OCI-LY1 (cell line): Measurements from ENCODE around the gene PDXP.
A peak's percentile ranks its signal among the peaks of the same experiment; 100 is the strongest.

Experiments used
- H2AFZ ChIP-seq: fragments of 200-600 bp; sonication (generic), shearing (Covaris generic); 2 replicates; pipeline ENCODE4 v1.6.0; 2014; ENCODE audit warnings: antibody characterized with exemption, mild to moderate bottlenecking, low read length
- H3F3A ChIP-seq: fragments of 200-600 bp; sonication (generic), shearing (Covaris generic); 2 replicates; pipeline ENCODE4 v1.6.0; 2014; ENCODE audit warnings: mild to moderate bottlenecking, antibody characterized with exemption, low read length, moderate library complexity; ENCODE audit not compliant: insufficient read depth
- H3K27ac ChIP-seq: fragments of 200-600 bp; sonication (generic); 2 replicates; pipeline ENCODE4 v1.5.1; 2014; ENCODE audit warnings: low read length, mixed run types, mild to moderate bottlenecking, low read depth; ENCODE audit not compliant: poor library complexity, severe bottlenecking
- H3K27me3 ChIP-seq: fragments of 200-600 bp; sonication (generic); 2 replicates; pipeline ENCODE4 v1.6.0; 2014; ENCODE audit warnings: antibody characterized with exemption, mild to moderate bottlenecking, low read length, moderate library complexity; ENCODE audit not compliant: insufficient read depth
- H3K36me3 ChIP-seq: fragments of 200-600 bp; sonication (generic); 2 replicates; pipeline ENCODE4 v1.6.1; 2014; ENCODE audit warnings: mild to moderate bottlenecking, antibody characterized with exemption, low read length, moderate library complexity, mixed read lengths; ENCODE audit not compliant: insufficient read depth
- H3K4me1 ChIP-seq: fragments of 200-600 bp; sonication (generic); 2 replicates; pipeline ENCODE4 v1.5.1; 2014; ENCODE audit warnings: mild to moderate bottlenecking, low read length, moderate library complexity; ENCODE audit not compliant: insufficient read depth, severe bottlenecking
- H3K4me2 ChIP-seq: fragments of 200-600 bp; sonication (generic), shearing (Covaris generic); 2 replicates; pipeline ENCODE4 v1.6.1; 2014; ENCODE audit warnings: low read length
- H3K4me3 ChIP-seq: fragments of 200-600 bp; sonication (generic); 2 replicates; pipeline ENCODE4 v1.5.1; 2014; ENCODE audit warnings: low read length, low read depth, mild to moderate bottlenecking, mixed read lengths; ENCODE audit not compliant: poor library complexity, severe bottlenecking
- H3K79me2 ChIP-seq: fragments of 200-600 bp; shearing (Covaris generic); 2 replicates; pipeline ENCODE4 v1.6.1; 2016; ENCODE audit warnings: mixed run types, low read length, mixed read lengths; ENCODE audit not compliant: insufficient read depth
- H3K9ac ChIP-seq: fragments of 200-600 bp; sonication (generic), shearing (Covaris generic); 2 replicates; pipeline ENCODE4 v1.6.1; 2014; ENCODE audit warnings: mild to moderate bottlenecking, low read length, mixed read lengths
- H3K9me2 ChIP-seq: fragments of 200-600 bp; sonication (generic), shearing (Covaris generic); 2 replicates; pipeline ENCODE4 v1.6.1; 2014; ENCODE audit warnings: low read depth, mild to moderate bottlenecking, low read length, mixed read lengths
- H3K9me3 ChIP-seq: fragments of 200-600 bp; shearing (Covaris generic); 2 replicates; pipeline ENCODE4 v1.6.1; 2014; ENCODE audit warnings: low read length, mixed read lengths
- H4K20me1 ChIP-seq: fragments of 200-600 bp; sonication (generic), shearing (Covaris generic); 2 replicates; pipeline ENCODE4 v1.6.0; 2016; ENCODE audit warnings: mild to moderate bottlenecking, low read length; ENCODE audit not compliant: insufficient read depth
- EZH2 ChIP-seq: fragments of 200-600 bp; sonication (generic), shearing (Covaris generic); IDR thresholded peaks from 2 replicates; pipeline ENCODE4 v1.8.0; 2017; ENCODE audit warnings: borderline replicate concordance, mixed run types, mild to moderate bottlenecking, antibody characterized with exemption, low read length, moderate library complexity, mixed read lengths
- TF ChIP-seq, protein P1 (sequence below): fragments of 200-600 bp; sonication (generic), shearing (Covaris generic); IDR thresholded peaks from 2 replicates; pipeline ENCODE4 v1.5.1; 2017; ENCODE audit warnings: mild to moderate bottlenecking, antibody characterized with exemption, low read length, moderate library complexity, mixed read lengths

Gene PDXP

GRCh38 chr22:37633089-37633624 is 25.4 kb upstream of the PDXP start:
- Histone ChIP-seq H3F3A (no peaks in the 10 kb centered on the region), H3K79me2 (no peaks in the 10 kb centered on the region), H3K4me3 (no peak overlapping the region), H3K27ac (peak overlapping the region; percentile 79), H3K9me2 (no peaks in the 10 kb centered on the region), H3K36me3 (peaks cover 37% of the 10 kb centered on the region; the same call in 1 of the 2 replicates), H3K4me1 (peaks cover 25% of the 10 kb centered on the region), H2AFZ (no peak overlapping the region), H3K9me3 (no peaks in the 10 kb centered on the region), H4K20me1 (no peaks in the 10 kb centered on the region), H3K9ac (peak overlapping the region; percentile 28; the same call in 1 of the 2 replicates), H3K27me3 (no peaks in the 10 kb centered on the region), H3K4me2 (peak overlapping the region; percentile 49; the same call in 1 of the 2 replicates)
- no peak for TF ChIP-seq EZH2
- TF ChIP-seq, protein P1, sequence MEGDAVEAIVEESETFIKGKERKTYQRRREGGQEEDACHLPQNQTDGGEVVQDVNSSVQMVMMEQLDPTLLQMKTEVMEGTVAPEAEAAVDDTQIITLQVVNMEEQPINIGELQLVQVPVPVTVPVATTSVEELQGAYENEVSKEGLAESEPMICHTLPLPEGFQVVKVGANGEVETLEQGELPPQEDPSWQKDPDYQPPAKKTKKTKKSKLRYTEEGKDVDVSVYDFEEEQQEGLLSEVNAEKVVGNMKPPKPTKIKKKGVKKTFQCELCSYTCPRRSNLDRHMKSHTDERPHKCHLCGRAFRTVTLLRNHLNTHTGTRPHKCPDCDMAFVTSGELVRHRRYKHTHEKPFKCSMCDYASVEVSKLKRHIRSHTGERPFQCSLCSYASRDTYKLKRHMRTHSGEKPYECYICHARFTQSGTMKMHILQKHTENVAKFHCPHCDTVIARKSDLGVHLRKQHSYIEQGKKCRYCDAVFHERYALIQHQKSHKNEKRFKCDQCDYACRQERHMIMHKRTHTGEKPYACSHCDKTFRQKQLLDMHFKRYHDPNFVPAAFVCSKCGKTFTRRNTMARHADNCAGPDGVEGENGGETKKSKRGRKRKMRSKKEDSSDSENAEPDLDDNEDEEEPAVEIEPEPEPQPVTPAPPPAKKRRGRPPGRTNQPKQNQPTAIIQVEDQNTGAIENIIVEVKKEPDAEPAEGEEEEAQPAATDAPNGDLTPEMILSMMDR, result no peak

DNA sequence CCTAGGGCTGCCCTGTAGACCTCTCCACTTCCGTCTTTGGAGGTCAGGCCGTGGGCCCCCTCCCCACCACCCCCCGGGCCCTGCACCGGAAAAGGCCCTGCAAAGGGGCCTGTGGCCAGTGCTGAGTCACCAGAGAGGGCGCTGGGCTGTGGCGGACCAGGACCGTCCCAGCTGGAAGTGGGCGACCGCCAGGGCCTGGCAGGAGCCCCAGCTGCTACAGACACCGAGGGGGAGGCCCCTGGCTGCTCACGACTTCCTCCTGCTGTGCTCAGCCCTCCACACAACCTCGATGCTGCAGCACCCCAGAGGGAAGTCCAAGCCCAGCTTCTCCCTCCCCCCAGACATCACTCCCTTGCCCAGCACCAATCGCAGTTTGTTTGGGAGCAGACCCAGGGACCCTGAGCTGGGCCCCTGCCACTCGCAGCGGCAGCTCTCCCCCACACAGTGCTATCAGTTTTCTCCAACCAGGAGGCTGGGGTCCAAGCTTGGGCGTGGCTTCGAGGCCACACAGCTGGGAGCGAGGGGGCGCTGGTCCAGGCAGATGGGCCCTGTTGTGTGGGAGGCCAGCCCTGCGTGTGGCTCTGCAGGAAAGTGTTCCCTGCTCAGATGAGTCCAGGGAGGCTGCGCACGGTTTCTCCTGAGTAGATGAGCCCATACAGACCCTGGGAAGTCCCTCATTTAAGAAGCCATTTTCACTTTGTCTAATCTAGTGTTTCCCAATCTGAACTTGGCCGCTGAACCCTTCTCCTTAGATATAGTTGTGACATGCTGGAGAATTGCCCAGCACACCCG is 24.7 kb upstream of the PDXP start:
- peak overlapping the region; percentile 28; the same call in 1 of the 2 replicates for H3K9ac ChIP-seq
- H3K4me2 ChIP-seq, result peak overlapping the region; percentile 49; the same call in 1 of the 2 replicates
- peaks cover 30% of the 10 kb centered on the region for H3K4me1 ChIP-seq
- H2AFZ ChIP-seq, result no peak overlapping the region
- peak overlapping the region; percentile 79 for H3K27ac ChIP-seq
- H3K36me3 ChIP-seq, result peaks cover 37% of the 10 kb centered on the region; the same call in 1 of the 2 replicates
- H3K9me2 ChIP-seq, result no peaks in the 10 kb centered on the region
- H3K4me3 ChIP-seq, result no peak overlapping the region
- no peaks in the 10 kb centered on the region for H4K20me1 ChIP-seq
- TF ChIP-seq, protein P1, result peak; percentile 12; the same call in 1 of the 2 replicates
- no peak for TF ChIP-seq EZH2
- H3K79me2 ChIP-seq, result no peaks in the 10 kb centered on the region
- H3K27me3 ChIP-seq, result no peaks in the 10 kb centered on the region
- H3K9me3 ChIP-seq, result no peaks in the 10 kb centered on the region
- no peaks in the 10 kb centered on the region for H3F3A ChIP-seq

DNA sequence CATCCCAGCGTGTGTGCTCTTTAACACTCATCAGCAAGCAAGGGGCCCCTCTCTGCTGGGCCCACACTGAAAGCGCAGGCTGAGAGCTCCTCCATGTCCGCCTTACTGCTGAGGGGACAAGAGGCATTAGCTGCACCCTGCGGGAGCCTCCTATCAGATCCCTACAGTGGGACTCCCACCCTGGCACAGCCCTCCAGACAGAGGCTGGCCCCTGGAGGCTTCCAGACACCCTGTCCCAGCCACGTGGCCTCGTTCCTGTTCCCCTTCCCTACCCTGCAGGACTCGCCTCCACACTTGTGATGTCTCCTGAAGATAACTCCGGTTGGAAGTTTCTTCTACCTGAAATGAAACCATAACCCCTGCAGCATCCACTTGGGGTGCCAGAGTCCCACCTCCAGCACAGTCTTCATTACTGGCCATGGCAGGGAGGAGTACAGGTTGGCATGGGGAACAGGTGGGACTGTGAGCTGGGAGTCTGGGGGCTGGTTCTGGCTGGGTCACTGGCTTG is 24.1 kb upstream of the PDXP start:
- H3F3A ChIP-seq, result no peaks in the 10 kb centered on the region
- H3K79me2 ChIP-seq, result no peaks in the 10 kb centered on the region
- H3K27me3 ChIP-seq, result no peaks in the 10 kb centered on the region
- H3K9me2 ChIP-seq, result no peaks in the 10 kb centered on the region
- peak overlapping the region; percentile 79 for H3K27ac ChIP-seq
- peaks cover 31% of the 10 kb centered on the region; the same call in 1 of the 2 replicates for H3K36me3 ChIP-seq
- no peak overlapping the region; the same call in 1 of the 2 replicates for H3K9ac ChIP-seq
- no peaks in the 10 kb centered on the region for H4K20me1 ChIP-seq
- peak overlapping the region; percentile 11; the same call in 1 of the 2 replicates for H3K4me2 ChIP-seq
- H2AFZ ChIP-seq, result no peak overlapping the region
- no peak overlapping the region for H3K4me3 ChIP-seq
- H3K4me1 ChIP-seq, result peaks cover 35% of the 10 kb centered on the region
- no peaks in the 10 kb centered on the region for H3K9me3 ChIP-seq
- TF ChIP-seq, protein P1, result peak; percentile 25; the same call in 1 of the 2 replicates
- no peak for TF ChIP-seq EZH2
